HPDE6-E6E7 (cell line): ENCODE data around the gene PSENEN.

Source experiments
- DNase-seq: peaks from one replicate; pipeline ENCODE4 v3.0.0; 2011; ENCODE audit warnings: missing footprints; ENCODE audit errors: extremely low spot score

PSENEN gene

GRCh38 chr19:35773020-35773806, 27.8 kb downstream of the PSENEN start:
- DNase-seq, result no peak

GRCh38 chr19:35774274-35775045, 29.0 kb downstream of the PSENEN start:
- no peak for DNase-seq

- no peak for DNase-seq
Measured at GRCh38 chr19:35775046-35775297, 29.5 kb downstream of the PSENEN start.

- peak; percentile 89 for DNase-seq
Measured at GRCh38 chr19:35775298-35776101, 30.0 kb downstream of the PSENEN start, which contains the start of gene ARHGAP33. ARHGAP33 (plus strand) TSS chr19:35775564; CDS start chr19:35775659, 95 bp downstream.

GRCh38 chr19:35776102-35776788, 30.8 kb downstream of the PSENEN start:
- no peak for DNase-seq

GRCh38 chr19:35777086-35777841, 31.8 kb downstream of the PSENEN start:
- no peak for DNase-seq

GRCh38 chr19:35777961-35778360, 32.5 kb downstream of the PSENEN start:
- no peak for DNase-seq

GRCh38 chr19:35779033-35779432, 33.6 kb downstream of the PSENEN start:
- DNase-seq, result no peak

- DNase-seq, result no peak
Measured at GRCh38 chr19:35780058-35780457, 34.6 kb downstream of the PSENEN start.

GRCh38 chr19:35780717-35781116, 35.3 kb downstream of the PSENEN start:
- no peak for DNase-seq

GRCh38 chr19:35781650-35782049, 36.2 kb downstream of the PSENEN start:
- DNase-seq, result no peak

GRCh38 chr19:35782589-35782988, 37.1 kb downstream of the PSENEN start:
- no peak for DNase-seq

- no peak for DNase-seq
Measured at GRCh38 chr19:35783469-35784434, 38.3 kb downstream of the PSENEN start.

- no peak for DNase-seq
Measured at GRCh38 chr19:35784503-35785338, 39.3 kb downstream of the PSENEN start.

- no peak for DNase-seq
Measured at GRCh38 chr19:35785339-35785627, 39.8 kb downstream of the PSENEN start.

- no peak for DNase-seq
Measured at GRCh38 chr19:35786299-35787160, 41.1 kb downstream of the PSENEN start.

- DNase-seq, result no peak
Measured at GRCh38 chr19:35787227-35787799, 41.9 kb downstream of the PSENEN start.
